OCI-LY7 (cell line): ENCODE results near the gene GALNT17.

Experiments used
- EZH2phosphoT487 ChIP-seq: fragments of 200-600 bp; sonication (generic); IDR thresholded peaks from 2 replicates; pipeline ENCODE4 v1.6.1; 2018; ENCODE audit warnings: low read depth, borderline replicate concordance, mild to moderate bottlenecking, mixed run types, antibody characterized with exemption, low read length, moderate library complexity, mixed read lengths
- TF ChIP-seq, protein P1 (sequence below): fragments of 200-600 bp; sonication (generic); conservative IDR thresholded peaks from 2 replicates; pipeline ENCODE4 v1.5.1; 2014; ENCODE audit warnings: mild to moderate bottlenecking, antibody characterized with exemption, low read length, moderate library complexity, mixed read lengths

DNA sequence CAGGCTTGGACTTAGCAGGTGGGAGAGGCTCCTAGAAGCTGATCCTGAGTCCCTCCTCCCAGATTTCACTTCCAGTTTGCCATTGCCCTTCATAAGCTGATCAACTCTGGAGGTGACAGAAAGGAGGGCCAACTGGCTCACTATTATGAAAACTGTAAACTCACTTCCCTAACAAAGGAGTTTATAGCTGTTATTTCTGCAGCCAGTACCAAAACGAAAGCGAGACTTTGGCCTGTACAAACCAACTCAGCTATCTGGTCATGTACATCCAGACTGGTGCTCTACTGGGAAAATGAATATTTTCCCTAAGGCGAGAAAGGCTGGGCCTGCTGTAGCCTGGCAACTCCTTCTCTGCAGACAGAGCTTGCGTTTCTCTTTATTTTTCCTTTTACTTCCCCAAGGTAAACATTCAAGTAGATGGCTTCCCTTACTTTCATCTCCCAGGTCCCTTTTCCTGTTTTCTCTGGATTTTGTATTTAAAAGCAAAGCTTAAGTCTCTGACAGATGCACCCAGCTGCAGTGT is 54.7 kb downstream of the GALNT17 start:
- TF ChIP-seq, protein P1, sequence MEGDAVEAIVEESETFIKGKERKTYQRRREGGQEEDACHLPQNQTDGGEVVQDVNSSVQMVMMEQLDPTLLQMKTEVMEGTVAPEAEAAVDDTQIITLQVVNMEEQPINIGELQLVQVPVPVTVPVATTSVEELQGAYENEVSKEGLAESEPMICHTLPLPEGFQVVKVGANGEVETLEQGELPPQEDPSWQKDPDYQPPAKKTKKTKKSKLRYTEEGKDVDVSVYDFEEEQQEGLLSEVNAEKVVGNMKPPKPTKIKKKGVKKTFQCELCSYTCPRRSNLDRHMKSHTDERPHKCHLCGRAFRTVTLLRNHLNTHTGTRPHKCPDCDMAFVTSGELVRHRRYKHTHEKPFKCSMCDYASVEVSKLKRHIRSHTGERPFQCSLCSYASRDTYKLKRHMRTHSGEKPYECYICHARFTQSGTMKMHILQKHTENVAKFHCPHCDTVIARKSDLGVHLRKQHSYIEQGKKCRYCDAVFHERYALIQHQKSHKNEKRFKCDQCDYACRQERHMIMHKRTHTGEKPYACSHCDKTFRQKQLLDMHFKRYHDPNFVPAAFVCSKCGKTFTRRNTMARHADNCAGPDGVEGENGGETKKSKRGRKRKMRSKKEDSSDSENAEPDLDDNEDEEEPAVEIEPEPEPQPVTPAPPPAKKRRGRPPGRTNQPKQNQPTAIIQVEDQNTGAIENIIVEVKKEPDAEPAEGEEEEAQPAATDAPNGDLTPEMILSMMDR = no peak
- TF ChIP-seq EZH2phosphoT487 = no peak
